GM21723 (cell line): ENCODE measurements around the gene AFAP1L2.

Experiments
- ATAC-seq: cut with Tn5 transposase; IDR thresholded peaks from one replicate; pipeline ENCODE4 v1.9.1; 2021; ENCODE audit warnings: mild to moderate bottlenecking, moderate library complexity; ENCODE audit not compliant: unreplicated experiment

Gene AFAP1L2

DNA sequence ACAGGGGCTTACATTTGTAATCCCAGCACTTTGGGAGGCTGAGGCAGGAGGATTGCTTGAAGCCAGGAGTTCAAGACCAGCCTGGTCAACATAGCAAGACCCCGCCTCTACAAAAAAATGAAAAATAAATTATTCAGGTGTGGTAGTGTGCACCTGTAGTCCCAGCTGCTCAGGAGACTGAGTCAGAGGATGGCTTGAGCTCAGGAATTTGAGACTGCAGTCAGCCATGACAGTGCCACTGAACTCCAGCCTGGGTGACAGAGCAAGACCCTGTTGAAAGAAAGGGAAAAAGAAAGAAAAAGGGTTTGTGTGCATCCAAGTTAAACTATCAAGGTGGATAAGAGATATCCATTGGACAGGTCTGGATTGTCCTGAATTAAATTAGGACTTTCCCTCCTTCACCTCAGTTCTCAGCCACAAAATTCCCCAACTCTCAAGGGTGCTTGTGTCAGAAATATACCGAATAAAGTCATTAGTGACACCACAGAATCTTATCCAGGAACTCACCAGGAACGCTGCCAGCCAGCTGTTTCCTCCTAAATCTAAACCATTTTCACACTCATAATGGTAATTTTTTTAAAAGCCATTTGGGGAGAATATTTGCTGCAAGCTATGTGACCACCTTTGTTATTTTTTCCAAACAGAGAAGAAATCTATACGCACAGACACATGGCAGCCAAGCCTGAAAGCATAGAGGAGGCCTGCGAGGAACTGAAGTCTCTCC lies 12.0 kb downstream of the AFAP1L2 start:
- no peak for ATAC-seq

DNA sequence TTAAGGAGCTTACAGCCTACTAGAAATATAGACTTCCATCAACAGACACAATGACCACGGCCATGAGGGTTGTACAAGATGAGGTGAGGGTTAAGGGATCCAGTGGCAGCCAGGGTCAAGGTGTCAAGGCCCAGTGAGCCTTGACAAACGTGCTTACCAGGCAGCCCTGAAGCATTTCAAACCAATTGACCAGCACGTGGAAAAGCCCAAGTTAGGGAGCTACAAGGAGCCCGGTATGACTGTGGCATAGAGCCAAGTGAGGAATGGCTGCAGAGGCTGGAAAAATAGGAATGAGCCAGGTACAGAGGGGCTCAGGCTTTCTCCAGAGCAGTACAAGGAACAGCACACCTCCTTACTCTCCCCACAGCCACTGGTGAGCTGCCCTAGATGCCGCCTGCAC lies 12.7 kb downstream of the AFAP1L2 start:
- no peak for ATAC-seq

DNA sequence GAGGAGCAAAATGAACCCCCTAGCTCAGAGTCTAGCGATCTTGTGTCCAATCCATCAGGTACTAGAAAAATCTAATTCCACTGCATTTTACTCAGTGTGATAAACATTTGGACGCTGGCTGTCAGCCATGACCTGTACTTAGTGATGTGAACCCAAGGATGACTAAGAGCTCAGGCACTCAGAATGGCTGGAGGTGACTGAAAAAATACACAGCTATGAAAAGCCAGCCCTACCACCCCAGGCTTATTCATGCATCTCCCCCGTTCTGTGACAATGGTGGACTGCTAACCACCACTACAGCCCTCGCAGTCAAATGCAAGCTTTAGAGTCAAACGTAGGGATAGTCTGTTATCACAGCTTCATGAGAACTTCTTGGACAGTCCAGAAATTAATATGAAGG lies 14.9 kb downstream of the AFAP1L2 start:
- no peak for ATAC-seq

DNA sequence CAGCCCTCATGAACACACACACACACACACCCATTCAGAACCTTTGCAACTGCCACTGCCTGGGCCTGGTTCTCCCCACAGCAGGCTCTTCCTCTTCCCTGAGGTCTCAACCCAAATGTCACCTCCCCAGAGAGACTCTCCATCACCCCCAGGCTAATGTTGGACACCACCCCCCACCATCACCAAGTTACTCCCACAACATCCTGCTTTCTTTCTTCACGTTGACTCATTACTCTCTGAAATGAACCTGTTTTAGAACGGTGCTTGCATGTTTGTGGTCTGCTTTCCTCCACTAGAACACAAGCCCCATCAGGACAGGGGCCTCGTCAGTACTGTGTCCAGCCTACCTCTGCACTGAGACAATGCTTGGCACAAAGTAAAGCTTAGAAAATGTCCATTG lies 16.0 kb downstream of the AFAP1L2 start:
- ATAC-seq, result peak; percentile 82

DNA sequence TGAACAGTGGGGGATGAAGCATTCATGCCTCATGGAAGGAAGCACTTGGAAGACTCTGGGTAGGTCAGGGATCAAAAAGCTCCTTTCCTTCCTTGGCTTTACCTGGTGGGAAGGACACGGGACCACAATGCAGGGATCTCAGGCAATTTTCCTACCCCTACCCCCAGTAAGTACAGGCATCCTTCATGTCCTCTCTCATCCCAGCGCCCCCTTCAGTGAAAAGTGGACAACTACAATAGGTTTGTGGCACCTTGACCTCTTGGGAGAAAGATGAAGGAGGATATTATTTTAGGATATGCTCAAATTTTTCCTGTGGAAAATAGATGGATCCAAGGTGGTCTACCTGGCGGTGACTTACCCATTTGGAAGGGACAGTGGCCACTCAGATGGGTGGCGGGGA lies 16.5 kb downstream of the AFAP1L2 start:
- ATAC-seq, result no peak

DNA sequence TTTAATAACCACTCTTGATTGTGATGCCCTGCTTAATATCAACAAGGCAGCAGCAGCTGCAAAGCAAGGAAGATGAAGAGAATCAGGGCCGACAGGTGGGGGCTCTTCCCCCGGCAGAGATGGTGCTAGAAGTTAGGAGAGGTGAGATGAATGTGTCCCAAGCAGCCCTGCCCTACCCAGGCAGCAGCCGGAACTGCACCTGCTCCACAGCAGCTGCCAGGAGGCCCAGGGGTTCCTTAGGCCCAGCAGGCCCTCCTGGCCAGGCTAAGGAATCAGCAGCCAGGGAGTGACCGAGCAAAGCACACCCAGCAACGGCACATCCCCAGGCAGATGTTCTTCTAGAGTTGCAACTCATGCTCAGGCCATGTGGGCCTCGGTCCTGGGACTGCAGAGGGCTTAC lies 17.9 kb downstream of the AFAP1L2 start:
- ATAC-seq, result no peak

DNA sequence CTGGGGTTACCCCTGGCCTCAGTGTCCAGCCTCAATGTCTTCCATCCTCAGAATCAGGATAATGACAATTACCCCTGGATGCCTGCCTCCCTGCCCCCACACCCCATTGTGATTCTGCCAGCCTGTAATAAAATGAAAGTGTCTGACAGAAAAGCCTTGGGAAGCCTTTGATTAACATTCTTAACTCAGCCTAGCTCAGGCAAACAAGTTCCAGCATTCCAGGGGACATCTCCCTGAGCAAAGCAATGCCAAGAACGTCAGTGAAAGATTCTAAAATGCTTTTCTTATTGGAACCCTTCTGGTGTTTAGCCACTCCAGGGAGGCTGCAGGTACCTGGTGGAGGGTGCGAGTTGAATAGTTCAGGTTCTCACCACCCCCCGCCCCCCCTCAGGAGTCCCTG lies 18.7 kb downstream of the AFAP1L2 start:
- ATAC-seq, result no peak

DNA sequence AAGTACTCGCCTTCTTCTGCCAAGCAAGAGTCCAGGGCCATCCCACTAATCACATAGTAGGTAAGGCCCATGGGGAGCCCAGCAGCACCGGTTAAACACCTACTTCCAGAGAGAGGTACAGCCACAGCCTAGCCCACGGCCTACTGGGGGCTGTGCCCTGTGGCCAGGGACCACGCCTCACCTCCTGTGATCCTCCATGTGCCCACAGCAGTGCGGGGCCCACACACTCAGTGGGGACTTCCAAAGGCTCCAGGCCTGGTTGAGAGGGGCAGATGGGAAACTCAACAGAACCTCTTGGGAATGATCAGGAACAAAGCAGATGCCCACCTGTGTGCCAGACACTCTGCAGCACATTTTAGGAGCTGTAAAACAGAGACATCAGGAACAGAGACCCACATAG lies 19.7 kb downstream of the AFAP1L2 start:
- no peak for ATAC-seq

DNA sequence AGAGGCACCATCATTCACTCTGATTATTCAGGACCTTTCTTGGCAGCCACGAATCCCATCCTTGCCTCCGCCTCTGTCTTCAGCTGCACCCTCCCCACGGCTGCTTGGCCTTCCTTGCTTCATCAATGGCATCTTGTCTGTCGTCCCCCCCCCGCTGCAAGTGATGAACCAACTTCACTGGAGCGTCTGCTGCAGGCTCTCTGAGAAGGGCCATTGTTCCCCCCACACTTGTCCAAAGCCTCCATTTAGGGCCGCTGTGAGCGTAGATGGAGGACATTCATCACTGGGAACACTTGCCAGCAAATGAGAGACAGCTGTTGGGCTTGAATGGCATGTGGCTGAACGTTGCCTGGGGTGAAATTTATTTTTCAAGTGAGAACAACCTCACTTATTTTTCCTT lies 20.1 kb downstream of the AFAP1L2 start:
- ATAC-seq, result no peak

DNA sequence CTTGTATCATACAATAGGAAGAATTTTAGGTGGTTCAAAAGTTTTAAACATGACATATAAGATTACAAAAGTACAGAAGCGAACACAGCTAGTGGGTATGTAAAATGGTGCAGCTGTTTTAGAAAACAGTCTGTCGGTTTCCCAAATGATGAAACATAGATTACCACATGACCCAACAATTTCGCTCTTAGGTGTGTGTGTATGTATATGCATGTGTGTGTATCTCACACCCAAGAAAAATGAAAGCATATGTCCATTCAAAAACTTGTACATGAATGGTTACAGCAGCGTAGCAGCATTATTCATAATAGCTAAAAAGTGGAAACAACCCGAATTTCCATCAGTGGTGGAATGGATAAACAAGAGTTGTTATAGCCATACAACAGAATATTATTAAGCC lies 23.5 kb downstream of the AFAP1L2 start:
- no peak for ATAC-seq

DNA sequence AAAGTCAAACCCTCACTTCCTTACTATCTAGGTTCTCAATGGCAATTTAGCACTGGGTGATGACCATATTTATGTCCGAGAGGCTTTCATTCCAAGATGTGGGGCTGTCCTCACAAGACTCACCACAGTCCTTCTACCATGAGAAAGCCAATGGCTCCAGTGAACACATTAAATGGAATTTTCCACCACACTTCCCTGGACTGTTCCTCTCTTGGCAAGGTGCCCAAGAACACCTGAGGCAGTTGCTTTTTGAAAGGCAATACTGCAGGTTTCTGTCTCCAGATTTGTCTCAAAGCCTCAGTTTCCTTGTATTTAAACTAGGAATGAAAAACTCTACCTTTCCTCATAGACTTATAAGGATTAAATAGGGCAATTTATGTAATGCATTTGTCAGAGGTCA lies 24.2 kb downstream of the AFAP1L2 start:
- no peak for ATAC-seq

DNA sequence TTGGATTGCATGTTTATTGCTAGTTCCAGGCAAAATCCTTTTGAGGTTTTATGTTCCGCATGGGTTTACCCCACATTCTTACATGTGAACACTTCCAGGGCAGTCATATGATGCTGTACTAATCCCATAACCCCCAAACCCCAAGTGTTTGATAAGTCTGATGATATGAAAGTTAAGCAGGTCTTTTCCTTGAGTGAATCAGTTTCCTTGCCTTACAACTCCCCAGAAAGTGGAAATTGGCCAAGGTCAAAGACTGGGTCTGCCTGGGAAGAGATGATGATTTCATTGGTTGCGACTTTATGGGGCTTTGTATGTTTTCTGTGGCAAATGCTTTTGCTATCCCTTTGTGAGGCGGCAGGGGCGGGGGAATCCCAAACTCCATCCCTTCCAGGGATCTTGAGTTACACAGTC lies 24.7 kb downstream of the AFAP1L2 start:
- no peak for ATAC-seq

DNA sequence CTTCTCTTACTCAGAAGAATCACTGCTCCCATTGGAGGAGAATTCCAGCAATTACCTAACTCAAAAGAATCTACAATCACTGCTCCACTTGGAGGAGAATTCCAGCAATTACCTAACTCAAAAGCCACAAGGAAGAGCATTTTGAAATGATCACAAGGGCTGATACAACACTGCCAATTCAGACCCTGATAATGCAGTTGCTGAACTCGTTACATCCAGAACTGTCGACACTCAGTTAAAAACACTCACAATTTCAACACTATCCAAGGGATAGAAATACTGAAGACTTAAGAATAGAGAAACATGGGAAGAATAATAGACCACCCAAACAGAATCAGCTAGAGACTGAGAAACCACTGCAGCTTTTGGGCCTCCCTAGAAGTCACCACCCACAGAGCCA lies 27.8 kb downstream of the AFAP1L2 start:
- no peak for ATAC-seq

DNA sequence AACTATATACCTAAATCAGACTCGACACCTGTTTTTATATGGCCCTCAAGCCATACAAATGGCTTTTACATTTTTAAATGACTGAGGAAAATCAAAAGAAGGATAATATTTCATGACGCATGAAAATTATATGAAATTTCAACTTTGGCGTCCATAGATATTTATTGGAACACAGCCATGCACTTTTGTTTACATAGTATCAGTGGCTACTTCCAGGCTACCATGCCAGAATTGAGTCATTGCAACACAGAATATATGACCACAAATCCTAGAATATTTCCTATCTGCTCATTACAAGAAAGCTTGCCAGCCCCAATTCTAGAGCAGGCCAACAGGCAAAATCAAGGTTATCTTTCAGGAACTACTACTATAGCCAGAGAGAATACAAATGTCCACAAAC lies 29.3 kb downstream of the AFAP1L2 start:
- ATAC-seq, result no peak

DNA sequence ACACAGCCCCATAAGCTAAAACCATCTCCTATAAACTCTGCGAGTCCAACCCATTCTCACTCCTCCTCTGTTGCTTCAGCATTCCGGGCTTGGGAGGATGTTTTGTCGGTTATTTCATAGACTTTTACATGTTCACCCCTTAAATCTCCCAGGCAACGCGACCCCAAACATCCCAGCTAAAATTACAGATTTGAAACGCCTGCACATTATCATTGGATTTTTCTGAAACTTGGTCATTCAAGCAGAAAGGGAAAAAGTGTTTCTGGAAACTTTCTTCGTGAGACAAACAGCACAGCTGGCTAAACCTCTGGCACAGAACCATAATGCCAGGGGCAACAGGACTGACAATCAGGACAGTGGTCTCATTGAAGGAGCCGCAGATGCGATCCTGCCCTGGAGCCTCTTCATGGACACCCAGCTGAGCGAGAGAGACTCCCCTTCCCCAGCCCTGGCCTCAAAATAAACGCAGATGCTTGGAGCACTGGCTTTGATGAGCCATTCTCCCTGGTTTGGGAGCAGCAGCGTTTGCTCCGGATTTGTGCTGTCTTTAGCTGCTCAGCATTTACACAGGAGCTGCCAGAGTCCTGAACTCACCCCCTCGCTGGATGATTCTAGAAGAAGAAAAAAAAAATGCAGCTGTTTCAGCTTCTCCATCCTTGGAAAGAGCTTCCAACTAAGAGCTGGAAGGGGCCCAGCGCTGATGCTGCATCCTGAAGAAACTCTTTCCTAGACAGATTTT lies 30.1 kb downstream of the AFAP1L2 start:
- ATAC-seq, result no peak

DNA sequence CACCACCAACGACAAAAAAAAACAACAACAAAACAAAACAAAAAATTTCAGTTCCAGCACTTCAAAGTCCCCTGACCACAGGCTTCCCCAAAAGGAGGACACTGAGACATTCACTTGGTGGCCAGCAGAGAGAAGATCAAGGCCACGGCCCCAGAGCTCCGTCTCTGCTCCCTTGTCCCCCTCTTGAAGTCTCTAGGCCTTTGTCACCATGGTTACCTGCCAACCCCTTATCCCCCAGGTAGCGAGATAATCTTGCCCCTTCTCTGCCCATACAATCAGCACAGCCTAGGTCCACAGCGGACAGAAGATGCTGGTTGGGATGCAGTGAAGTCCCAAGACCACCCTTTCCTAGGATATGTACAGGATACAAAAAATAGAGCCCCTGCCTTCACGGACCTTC lies 30.7 kb downstream of the AFAP1L2 start:
- ATAC-seq, result no peak

DNA sequence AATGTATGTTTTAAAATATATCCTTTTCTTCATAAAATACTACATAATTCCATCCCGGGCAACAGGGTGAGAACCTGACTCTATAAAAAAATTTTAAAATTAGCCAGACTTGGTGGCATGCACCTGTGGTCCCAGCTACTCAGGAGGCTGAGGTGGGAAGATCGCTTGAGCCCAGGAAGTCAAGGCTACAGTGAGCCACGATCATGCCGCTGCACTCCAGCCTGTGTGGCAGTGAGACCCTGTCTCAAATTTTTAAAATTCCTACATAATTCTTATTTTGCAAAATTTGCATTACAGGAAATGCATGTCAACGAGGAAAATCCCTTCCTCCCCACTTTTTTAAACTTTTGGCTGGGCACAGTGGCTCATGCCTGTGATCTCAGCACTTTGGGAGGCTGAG lies 31.3 kb downstream of the AFAP1L2 start:
- no peak for ATAC-seq

DNA sequence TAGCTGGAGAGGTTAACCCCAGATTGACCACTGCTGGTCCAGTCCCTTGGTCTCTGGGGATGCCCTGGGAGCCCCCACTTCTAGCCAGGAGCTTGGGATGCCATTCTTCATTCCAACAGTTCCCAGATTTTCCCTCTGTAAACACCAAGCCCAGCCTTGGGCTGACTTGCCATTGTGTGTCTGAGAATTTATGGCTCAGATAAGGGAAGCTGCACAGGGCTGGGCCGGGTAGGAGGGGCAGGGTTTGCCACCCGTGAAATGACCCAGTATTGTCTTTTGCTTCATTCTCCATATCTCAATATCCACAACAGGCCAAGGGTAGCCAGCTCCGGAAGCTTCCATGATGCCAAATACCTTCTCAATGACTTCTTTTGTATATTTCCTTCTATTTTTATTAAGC lies 32.1 kb downstream of the AFAP1L2 start:
- ATAC-seq, result no peak

DNA sequence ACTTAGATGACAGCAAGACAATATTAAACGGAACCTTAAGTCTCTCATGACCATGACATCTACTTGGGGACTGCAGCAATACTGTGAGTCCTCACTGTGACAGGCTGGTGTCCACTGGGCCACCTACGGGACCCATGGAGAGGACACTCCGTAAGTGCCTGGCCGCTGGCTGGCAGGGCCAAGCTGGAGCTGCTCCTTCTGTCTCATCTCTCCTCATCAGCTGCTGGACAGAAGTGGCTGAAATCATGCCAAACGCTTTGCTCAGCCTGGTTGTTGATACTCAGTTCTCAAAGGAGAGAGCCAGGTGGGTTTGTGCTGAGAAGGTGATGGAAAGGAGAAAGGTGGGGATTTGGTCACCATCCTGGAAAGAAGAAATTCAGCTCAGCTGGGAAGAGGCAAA lies 33.3 kb downstream of the AFAP1L2 start:
- no peak for ATAC-seq

DNA sequence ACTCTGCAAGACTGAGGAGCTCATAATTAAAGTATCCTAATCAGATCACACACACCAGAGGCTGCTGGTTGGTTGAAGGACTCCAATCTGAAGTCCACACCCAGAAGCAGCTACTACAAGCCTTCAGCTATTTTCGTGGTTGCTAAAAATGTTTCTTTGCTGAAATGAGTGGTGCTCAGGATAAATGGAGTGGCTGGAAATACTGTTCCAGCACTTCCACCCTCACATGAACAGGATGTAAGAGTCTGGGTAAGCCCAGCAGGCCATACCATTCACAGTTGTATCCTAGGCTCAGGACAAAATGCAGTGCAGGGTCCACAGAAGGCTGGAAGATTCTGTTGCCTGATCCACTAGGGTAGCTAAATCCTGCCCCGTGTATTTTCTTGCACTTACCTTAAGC lies 34.1 kb downstream of the AFAP1L2 start:
- ATAC-seq, result no peak

DNA sequence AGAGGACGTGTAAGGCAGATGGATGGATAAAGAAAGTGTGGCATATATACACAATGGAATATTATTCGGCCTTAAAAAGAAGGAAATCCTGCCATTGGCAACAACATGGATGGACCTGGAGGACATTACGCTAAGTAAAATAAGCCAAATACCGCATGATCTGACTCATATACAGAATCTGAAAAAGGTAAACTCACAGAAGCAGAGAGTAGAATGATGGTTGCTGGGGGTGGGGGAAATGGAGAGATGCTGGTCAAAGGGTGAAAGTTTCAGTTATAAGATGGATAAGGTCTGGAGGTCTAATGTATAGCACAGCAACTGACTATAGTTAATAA lies 36.3 kb downstream of the AFAP1L2 start:
- ATAC-seq, result no peak

DNA sequence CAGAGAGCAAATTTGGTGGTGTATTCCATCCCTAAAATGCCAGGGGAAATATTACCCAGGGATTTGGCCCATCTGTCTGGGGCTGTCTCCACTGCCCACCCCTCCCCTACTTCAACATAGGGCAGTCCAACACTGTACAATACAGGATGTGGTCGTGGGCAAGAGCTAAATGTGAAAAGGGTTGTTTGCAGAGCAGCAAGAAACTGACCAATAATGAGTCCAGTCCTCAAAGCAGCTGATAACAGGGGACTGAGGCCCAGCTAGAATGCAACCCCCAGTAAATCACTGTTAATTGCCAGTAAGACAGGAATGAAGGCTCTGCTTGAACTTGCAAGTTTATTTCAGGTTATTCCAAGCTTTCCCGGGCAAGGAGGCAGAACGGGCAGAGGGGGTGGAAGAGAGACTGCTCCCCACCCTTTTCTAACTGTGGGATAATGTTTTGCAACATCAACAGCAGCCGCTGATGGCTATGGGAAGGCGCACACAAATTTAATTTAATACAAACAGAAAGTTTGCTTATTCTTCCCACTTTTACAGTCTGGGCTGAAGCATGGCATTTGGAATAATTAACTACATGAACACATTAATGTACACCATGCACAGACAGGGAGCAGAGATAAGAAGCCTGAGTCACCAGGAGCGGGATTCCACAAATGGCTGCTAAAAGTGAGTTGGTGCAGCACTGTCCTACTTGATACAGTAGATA lies 36.8 kb downstream of the AFAP1L2 start:
- no peak for ATAC-seq
